Measurements from ENCODE around the gene DSE.

DSE gene

DNA sequence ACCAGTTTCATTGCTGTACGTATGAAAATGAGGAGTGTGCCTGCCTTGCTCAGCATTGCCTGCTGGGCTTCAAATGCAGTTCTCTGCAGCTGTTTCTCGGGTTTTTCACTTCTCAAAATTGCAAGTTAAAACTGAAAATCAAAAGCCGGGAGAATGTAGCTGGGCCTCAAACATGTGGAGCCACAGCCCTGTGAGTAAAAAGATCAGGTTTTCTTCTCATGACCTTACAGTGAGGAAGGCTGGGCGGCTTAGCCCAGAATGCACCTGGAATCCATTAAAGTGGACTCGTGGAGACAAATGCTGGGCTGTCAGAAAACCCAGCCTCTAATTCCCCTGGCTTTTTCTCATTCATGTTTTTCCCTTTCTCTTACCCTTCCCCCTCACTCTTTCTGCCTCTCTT is 34.4 kb downstream of the DSE start:
- no peak for TF ChIP-seq TAF1 (IDR thresholded peaks at IDR 0.05; ENCODE audit: borderline replicate concordance, insufficient read depth, low read length)
- no peak for TF ChIP-seq SIN3A (IDR thresholded peaks at IDR 0.05; ENCODE audit: borderline replicate concordance, insufficient read depth, low read length)
- peak; percentile 79 for TF ChIP-seq POLR2AphosphoS5 (IDR thresholded peaks at IDR 0.05; ENCODE audit: low read depth, low read length)
- no peak for TF ChIP-seq FOXP2 (optimal IDR thresholded peaks at IDR 0.05; ENCODE audit: borderline replicate concordance, extremely low read depth, extremely low read length, insufficient read depth)
- TF ChIP-seq, protein P1, sequence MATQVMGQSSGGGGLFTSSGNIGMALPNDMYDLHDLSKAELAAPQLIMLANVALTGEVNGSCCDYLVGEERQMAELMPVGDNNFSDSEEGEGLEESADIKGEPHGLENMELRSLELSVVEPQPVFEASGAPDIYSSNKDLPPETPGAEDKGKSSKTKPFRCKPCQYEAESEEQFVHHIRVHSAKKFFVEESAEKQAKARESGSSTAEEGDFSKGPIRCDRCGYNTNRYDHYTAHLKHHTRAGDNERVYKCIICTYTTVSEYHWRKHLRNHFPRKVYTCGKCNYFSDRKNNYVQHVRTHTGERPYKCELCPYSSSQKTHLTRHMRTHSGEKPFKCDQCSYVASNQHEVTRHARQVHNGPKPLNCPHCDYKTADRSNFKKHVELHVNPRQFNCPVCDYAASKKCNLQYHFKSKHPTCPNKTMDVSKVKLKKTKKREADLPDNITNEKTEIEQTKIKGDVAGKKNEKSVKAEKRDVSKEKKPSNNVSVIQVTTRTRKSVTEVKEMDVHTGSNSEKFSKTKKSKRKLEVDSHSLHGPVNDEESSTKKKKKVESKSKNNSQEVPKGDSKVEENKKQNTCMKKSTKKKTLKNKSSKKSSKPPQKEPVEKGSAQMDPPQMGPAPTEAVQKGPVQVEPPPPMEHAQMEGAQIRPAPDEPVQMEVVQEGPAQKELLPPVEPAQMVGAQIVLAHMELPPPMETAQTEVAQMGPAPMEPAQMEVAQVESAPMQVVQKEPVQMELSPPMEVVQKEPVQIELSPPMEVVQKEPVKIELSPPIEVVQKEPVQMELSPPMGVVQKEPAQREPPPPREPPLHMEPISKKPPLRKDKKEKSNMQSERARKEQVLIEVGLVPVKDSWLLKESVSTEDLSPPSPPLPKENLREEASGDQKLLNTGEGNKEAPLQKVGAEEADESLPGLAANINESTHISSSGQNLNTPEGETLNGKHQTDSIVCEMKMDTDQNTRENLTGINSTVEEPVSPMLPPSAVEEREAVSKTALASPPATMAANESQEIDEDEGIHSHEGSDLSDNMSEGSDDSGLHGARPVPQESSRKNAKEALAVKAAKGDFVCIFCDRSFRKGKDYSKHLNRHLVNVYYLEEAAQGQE (IDR thresholded peaks at IDR 0.05; ENCODE audit: insufficient read depth in 1 of 2, low read depth in 2 of 2, low read length in 2 of 2) = no peak

DNA sequence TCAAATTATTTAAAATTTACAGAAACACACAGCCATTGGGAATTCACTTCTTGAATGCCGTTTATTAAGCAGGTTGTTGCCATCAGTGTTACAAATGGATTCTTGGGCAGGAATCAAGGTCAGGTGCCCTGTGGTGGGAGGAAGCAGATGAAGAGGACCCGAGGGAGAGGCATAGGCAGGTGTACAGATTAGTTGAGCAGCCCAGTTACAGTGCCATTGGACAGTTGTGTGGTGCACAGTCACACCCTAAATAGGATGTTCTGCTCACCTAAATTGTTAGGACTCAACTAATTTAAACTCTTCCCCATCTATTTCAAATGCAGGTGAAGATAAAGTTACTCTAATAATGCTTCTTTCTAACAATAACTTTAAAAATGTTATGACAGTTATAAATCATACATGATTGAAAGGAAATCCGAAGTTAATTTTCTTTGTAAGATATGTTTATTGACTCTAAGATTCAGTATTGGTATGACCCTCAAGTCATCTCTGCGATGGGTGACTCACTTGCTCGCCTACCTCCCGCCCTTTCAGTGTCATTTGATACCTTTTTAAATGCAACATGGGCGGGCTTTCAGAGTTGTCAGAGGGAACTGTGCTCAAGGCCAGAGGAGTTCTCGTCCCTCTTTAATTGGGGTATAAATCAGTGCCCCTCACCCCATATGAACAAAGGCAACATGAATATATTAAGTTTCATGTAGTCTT is 35.1 kb downstream of the DSE start:
- no peak for TF ChIP-seq POLR2AphosphoS5 (IDR thresholded peaks at IDR 0.05; ENCODE audit: low read depth, low read length)
- TF ChIP-seq, protein P1 (IDR thresholded peaks at IDR 0.05; ENCODE audit: insufficient read depth in 1 of 2, low read depth in 2 of 2, low read length in 2 of 2) = 0 out of 4 replicates have a peak, but pooled peaks of 1 of the 2 experiments have one; percentile 8

DNA sequence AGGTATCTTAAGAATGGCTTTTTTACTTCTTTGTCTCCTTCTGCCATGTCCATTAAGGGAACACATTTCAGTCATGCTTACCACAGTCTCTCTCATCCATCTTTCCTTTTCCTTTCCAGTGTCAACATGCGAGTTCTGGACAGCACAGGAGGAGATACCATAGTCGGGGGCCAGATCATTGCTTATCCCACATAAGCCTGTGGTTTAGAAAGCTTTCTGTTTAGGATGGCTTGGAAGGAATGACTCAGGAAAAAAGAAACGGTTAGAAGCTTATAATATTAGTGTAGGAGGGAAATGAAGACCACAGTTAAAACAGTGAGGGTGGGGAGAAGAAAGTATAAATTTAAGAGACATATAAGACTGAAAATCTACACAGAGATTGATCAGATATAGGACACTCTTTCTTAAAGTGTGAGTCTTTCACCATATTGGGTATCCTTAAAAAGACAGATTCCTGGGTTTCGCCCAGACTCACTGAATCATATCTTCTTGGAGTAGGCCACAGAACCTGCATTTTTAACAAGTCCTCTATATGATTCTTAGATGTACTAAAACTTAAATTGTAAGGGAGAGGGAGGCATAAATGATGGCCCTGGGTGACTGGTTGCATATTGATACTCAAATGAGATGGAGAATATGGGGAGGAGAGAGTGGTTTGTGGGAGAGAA is 36.1 kb downstream of the DSE start:
- no peak for TF ChIP-seq POLR2AphosphoS5 (IDR thresholded peaks at IDR 0.05; ENCODE audit: low read depth, low read length)
- TF ChIP-seq, protein P1 (IDR thresholded peaks at IDR 0.05; ENCODE audit: insufficient read depth in 1 of 2, low read depth in 2 of 2, low read length in 2 of 2) = no peak
- TF ChIP-seq SIN3A (IDR thresholded peaks at IDR 0.05; ENCODE audit: borderline replicate concordance, insufficient read depth, low read length) = no peak
- TF ChIP-seq FOXP2 (optimal IDR thresholded peaks at IDR 0.05; ENCODE audit: borderline replicate concordance, extremely low read depth, extremely low read length, insufficient read depth) = no peak
- TF ChIP-seq TAF1 (IDR thresholded peaks at IDR 0.05; ENCODE audit: borderline replicate concordance, insufficient read depth, low read length) = no peak

DNA sequence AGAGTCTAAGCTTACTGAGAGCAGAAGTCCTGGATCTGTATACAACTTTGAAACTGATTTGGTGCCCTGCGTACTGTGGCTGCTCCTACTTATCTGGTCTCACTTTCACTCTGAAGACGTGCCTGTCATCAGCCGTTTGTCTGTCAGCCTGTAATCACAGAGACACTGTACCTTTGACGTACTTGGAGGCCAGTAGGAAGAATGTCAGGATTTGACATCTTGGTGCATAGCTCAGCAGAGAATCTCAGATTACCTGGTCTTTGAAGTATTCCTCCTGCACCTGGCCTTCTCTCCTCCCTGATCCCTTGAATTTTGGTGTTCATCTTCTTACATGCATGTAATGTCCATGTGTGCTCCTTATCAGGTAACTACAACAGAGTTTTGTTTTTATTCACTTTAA is 37.7 kb downstream of the DSE start:
- TF ChIP-seq, protein P1 (IDR thresholded peaks at IDR 0.05; ENCODE audit: insufficient read depth in 1 of 2, low read depth in 2 of 2, low read length in 2 of 2) = no peak
- TF ChIP-seq TAF1 (IDR thresholded peaks at IDR 0.05; ENCODE audit: borderline replicate concordance, insufficient read depth, low read length) = no peak
- TF ChIP-seq FOXP2 (optimal IDR thresholded peaks at IDR 0.05; ENCODE audit: borderline replicate concordance, extremely low read depth, extremely low read length, insufficient read depth) = no peak
- no peak for TF ChIP-seq SIN3A (IDR thresholded peaks at IDR 0.05; ENCODE audit: borderline replicate concordance, insufficient read depth, low read length)
